Stimulated activated CD4-positive, alpha-beta T cell treated with anti-CD3 and anti-CD28 coated beads, TNF-alpha, amount 100 ng/mL, for 4 hours (primary cell): ENCODE results near the gene NANOGP8.

ENCODE experiments used
- DNase-seq, 3 experiments: peaks; one replicate each; pipeline ENCODE4 v3.0.0-alpha.2; 2020; ENCODE audit warnings: low read depth in 3 of 3

NANOGP8 gene

GRCh38 chr15:35060591-35060990 lies 24.5 kb downstream of the NANOGP8 start:
- DNase-seq, result no peak

- no peak for DNase-seq
Observed at GRCh38 chr15:35058534-35059054, 26.5 kb downstream of the NANOGP8 start.

- no peak for DNase-seq
Observed at GRCh38 chr15:35055416-35056105, 29.5 kb downstream of the NANOGP8 start.

GRCh38 chr15:35054380-35054779 lies 30.7 kb downstream of the NANOGP8 start:
- DNase-seq, result no peak

- no peak for DNase-seq
Observed at GRCh38 chr15:35047996-35048395, 37.1 kb downstream of the NANOGP8 start.

- DNase-seq, result no peak
Observed at GRCh38 chr15:35047528-35047927, 37.6 kb downstream of the NANOGP8 start.

GRCh38 chr15:35043373-35044095 lies 41.6 kb downstream of the NANOGP8 start:
- no peak for DNase-seq

GRCh38 chr15:35040339-35041255 lies 44.5 kb downstream of the NANOGP8 start:
- no peak for DNase-seq

- DNase-seq, result no peak
Observed at GRCh38 chr15:35038626-35039451, 46.3 kb downstream of the NANOGP8 start.
